ENCODE measurements around the gene STAG2. TPM values are rescaled to one million over a fixed set of nuclear protein-coding genes. Genes with fewer than 3 reads are reported as not detected.

The STAG2 gene
- total and polyA plus RNA-seq, 2 of the 13 experiments (the other 11 are each of a cell fraction or from before 2014, with no cell fraction given) = 21.0 to 50.8 TPM

GRCh38 chrX:123968383-123969050 is 7.0 kb downstream of the STAG2 start:
- peaks cover 23% of the 10 kb centered on the region for H3K4me1 ChIP-seq (ENCODE audit: insufficient read depth, low read length)
- intact Hi-C loops (cut with micrococcal nuclease; ENCODE audit: unreplicated experiment) = no loop called here
- H2AFZ ChIP-seq (ENCODE audit: low read length) = no peak overlapping the region
- H3K4me2 ChIP-seq (ENCODE audit: low read depth, low read length) = no peak overlapping the region
- ChIA-PET CTCF (ENCODE audit: low intra/inter-chr PET ratio, low total read pairs) (no interaction called here), POLR2A (no interaction called here)
- peaks cover 88% of the 10 kb centered on the region for H3K79me2 ChIP-seq (ENCODE audit: insufficient read depth, low read length)
- no peaks in the 10 kb centered on the region for H3K36me3 ChIP-seq (replicated peaks in 1 of 2; ENCODE audit: control insufficient read depth in 1 of 2, insufficient read depth in 2 of 2, low read length in 2 of 2)
- FAIRE-seq (no peak), ATAC-seq (no peak), DNase-seq (ENCODE audit: low spot score) (no peak)
- H3K9ac ChIP-seq (ENCODE audit: insufficient read depth, low read depth, low read length) = no peak overlapping the region
- no peak overlapping the region for H3K27ac ChIP-seq (ENCODE audit: extremely low read length, insufficient read depth, low read length)
- no TSS peak for BruUV-seq (replicated peaks)
- 78% methylated on average over 5 of the region's 5 CpGs for whole genome bisulfite sequencing (ENCODE audit: low lambda C conversion rate)
- H3K9me3 ChIP-seq (ENCODE audit: low read length) = no peaks in the 10 kb centered on the region
- H3K27me3 ChIP-seq (ENCODE audit: control insufficient read depth in 1 of 2, insufficient read depth in 2 of 2, low read length in 2 of 2) = no peaks in the 10 kb centered on the region
- in situ Hi-C loops (cut with HindIII; ENCODE audit: extremely low pct_ligation_motif_present, low pct_unique_long_range_greater_than_20kb) = no loop called here
- H4K20me1 ChIP-seq (ENCODE audit: insufficient read depth, low read length) = peaks cover 11% of the 10 kb centered on the region
- no peak for TF ChIP-seq SOX6 (IDR thresholded peaks at IDR 0.05)
- no peak for TF ChIP-seq SOX6 (CRISPR knock-in tag; IDR thresholded peaks at IDR 0.05)
- TF ChIP-seq SKI (IDR thresholded peaks at IDR 0.05; ENCODE audit: partially characterized antibody) = no peak
- no peak for TF ChIP-seq NR2C2 (CRISPR knock-in tag; IDR thresholded peaks at IDR 0.05; ENCODE audit: borderline replicate concordance)
- TF ChIP-seq ZBTB49 (CRISPR knock-in tag; IDR thresholded peaks at IDR 0.05; ENCODE audit: borderline replicate concordance) = no peak
- no peak for TF ChIP-seq TBX3 (IDR thresholded peaks at IDR 0.05; ENCODE audit: borderline replicate concordance)
- TF ChIP-seq FLYWCH1 (CRISPR knock-in tag; IDR thresholded peaks at IDR 0.05) = no peak
- TF ChIP-seq AKAP8 (CRISPR knock-in tag; IDR thresholded peaks at IDR 0.05) = no peak
- no peak for TF ChIP-seq SRF (IDR thresholded peaks at IDR 0.05; ENCODE audit: low read depth, low read length)
- no peak for TF ChIP-seq ZHX2 (IDR thresholded peaks at IDR 0.05; ENCODE audit: low read depth)
- no peak for TF ChIP-seq ZHX2 (CRISPR knock-in tag; IDR thresholded peaks at IDR 0.05; ENCODE audit: borderline replicate concordance)
- no peak for TF ChIP-seq ZNF704 (CRISPR knock-in tag; IDR thresholded peaks at IDR 0.05; ENCODE audit: borderline replicate concordance)
- TF ChIP-seq MXD4 (CRISPR knock-in tag; IDR thresholded peaks at IDR 0.05) = no peak
- no peak overlapping the region for H3K4me3 ChIP-seq (replicated peaks in 1 of 3; ENCODE audit: insufficient read depth in 1 of 3, low read depth in 2 of 3, low read length in 3 of 3)

Measured in HepG2 (cell line).